Ovary (tissue), 9 donors: ENCODE results near the gene BEAN1. TPM values are rescaled to one million over a fixed set of nuclear protein-coding genes. Genes with fewer than 3 reads are reported as not detected.

Source experiments
- DNase-seq, 5 donors: peaks; one replicate each; pipeline ENCODE4 v3.0.0-alpha.2; 2019 to 2020
- H3K27ac ChIP-seq, 2 donors: fragments of 200-600 bp; one replicate each; pipeline versions ENCODE4 v1.5.1 to v1.8.0; 2019 to 2022
- H3K27me3 ChIP-seq: fragments of 200-600 bp; one replicate; pipeline ENCODE4 v1.8.0; 2022
- H3K36me3 ChIP-seq: fragments of 200-600 bp; sonication (generic); one replicate; pipeline ENCODE4 v1.5.1; 2019
- H3K4me1 ChIP-seq: one replicate; pipeline ENCODE4 v1.8.1; 2013; ENCODE audit warnings: mild to moderate bottlenecking, moderate library complexity; ENCODE audit not compliant: insufficient read depth
- H3K4me3 ChIP-seq: fragments of 200-600 bp; sonication (generic); one replicate; pipeline ENCODE4 v1.5.1; 2017
- H3K9me3 ChIP-seq, 2 donors: fragments of 200-600 bp in 1 of 2; sonication (generic) in 1 of 2; one replicate each; pipeline versions ENCODE4 v1.5.1 to v1.8.1; 2013 to 2019; ENCODE audit warnings: mild to moderate bottlenecking in 1 of 2, moderate library complexity in 1 of 2
- EP300 ChIP-seq: sonication (generic); formaldehyde crosslinking; IDR thresholded peaks from one replicate; pipeline ENCODE4 v1.6.1; 2017; ENCODE audit warnings: antibody characterized with exemption
- POLR2A ChIP-seq: fragments of 450-650 bp; IDR thresholded peaks from one replicate; pipeline ENCODE4 v1.6.1; 2017; ENCODE audit warnings: antibody characterized with exemption, mild to moderate bottlenecking, moderate library complexity
- WGBS, 3 donors: extraction: QIAGEN DNeasy Blood & Tissue Kit in 1 of 3; methylation state at CpG; one replicate each; pipeline versions ENCODE4 v1.1.5 to v1.1.7; 2013 to 2017; 5-methylcytosine and 5-hydroxymethylcytosine counted together
- intact Hi-C, 4 donors: fragments of 100-400 bp; cut with DNase I; formaldehyde crosslinking; loops; one replicate each; pipeline versions ENCODE4 v1.11.0 to v1.15.1; 2022 to 2023
- polyA plus RNA-seq, 2 donors: library from polyadenylated mRNA; stranded (reverse); fragments of 200-250 nt in 1 of 2; fragments of 350-450 nt in 1 of 2; fragmentation: Illumina TruSeq in 1 of 2; extraction: RNeasy Lipid Tissue Mini Kit (QIAGEN cat#74804) in 1 of 2; gene quantifications; one replicate each; pipeline ENCODE4 v1.2.3, GENCODE V29; 2013 to 2014
- total RNA-seq, 7 donors: library from RNA; depleted of rRNA in 2 of 7; stranded (reverse); fragments of >200 nt in 2 of 7; fragmentation: NEBNext Ultra II Directional in 3 of 7; extraction: Animal tissue kit (Norgen Biotek cat#: 25700) in 3 of 7; gene quantifications; one replicate each; pipeline versions ENCODE4 v1.1.0 to v1.2.4, GENCODE V29; 2016 to 2023
- TF ChIP-seq, protein P1 (sequence below), 3 donors: fragments of 450-650 bp in 2 of 3; fragments of 200-600 bp in 1 of 3; IDR thresholded peaks; one replicate each; pipeline versions ENCODE4 v1.5.1 to v1.8.0; 2016 to 2022; ENCODE audit warnings: antibody characterized with exemption in 3 of 3, mild to moderate bottlenecking in 1 of 3
- donor health status: DM: no; HTN: no; CAD: no; lungs with moderate emphysema.
- donor health status: DM: no; HTN: no; CAD: no.
- donor health status: Bipolar disorder and iron deficiency.
- donor health status: DM: yes; HTN: yes; CAD: no.
- donor health status: DM: no; HTN: no; CAD: no.
- donor health status: DM: yes; HTN: yes; CAD: no.

The BEAN1 gene
- total and polyA plus RNA-seq, 9 donors: 0.15 to 2.2 (median 0.61) TPM; not detected in 1

DNA sequence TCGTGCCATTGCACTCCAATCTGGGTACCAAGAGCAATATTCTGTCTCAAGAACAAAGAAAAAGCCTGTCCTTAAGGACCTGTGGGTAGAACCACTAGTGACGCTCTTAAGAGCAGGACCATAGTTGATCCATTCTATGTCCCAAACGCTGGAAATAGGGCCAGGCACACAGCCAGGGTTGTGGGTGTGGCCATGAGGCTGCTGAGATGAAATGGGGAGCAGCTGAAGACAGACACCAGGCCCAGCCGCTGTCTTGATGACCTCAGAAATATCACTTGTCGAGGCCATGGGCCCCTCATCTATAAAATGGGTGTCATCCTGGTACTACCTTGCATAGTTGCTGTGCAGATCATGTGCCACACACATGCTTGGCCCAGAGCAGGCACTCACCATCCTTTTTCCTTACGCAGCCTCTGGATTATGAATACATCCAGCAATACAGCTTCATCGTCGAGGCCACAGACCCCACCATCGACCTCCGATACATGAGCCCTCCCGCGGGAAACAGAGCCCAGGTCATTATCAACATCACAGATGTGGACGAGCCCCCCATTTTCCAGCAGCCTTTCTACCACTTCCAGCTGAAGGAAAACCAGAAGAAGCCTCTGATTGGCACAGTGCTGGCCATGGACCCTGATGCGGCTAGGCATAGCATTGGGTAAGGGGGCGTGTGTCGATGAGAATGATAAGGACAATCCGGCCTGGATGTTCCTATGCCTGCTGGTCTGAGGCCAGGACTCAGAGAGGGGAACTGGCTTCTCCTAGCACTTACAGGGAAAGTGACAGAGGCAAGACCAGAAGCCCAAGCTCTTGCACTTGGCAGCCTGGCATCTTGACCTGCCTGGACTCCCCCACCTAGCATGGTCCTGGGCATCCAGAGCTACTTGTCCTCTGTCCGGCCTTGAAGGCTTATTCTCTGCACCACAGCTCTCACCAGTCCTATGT, 35.1 kb upstream of the BEAN1 start:
- DNase-seq: no peak
- intact Hi-C loops: no loop called here
- TF ChIP-seq, protein P1, sequence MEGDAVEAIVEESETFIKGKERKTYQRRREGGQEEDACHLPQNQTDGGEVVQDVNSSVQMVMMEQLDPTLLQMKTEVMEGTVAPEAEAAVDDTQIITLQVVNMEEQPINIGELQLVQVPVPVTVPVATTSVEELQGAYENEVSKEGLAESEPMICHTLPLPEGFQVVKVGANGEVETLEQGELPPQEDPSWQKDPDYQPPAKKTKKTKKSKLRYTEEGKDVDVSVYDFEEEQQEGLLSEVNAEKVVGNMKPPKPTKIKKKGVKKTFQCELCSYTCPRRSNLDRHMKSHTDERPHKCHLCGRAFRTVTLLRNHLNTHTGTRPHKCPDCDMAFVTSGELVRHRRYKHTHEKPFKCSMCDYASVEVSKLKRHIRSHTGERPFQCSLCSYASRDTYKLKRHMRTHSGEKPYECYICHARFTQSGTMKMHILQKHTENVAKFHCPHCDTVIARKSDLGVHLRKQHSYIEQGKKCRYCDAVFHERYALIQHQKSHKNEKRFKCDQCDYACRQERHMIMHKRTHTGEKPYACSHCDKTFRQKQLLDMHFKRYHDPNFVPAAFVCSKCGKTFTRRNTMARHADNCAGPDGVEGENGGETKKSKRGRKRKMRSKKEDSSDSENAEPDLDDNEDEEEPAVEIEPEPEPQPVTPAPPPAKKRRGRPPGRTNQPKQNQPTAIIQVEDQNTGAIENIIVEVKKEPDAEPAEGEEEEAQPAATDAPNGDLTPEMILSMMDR (IDR thresholded peaks at IDR 0.05): no peak
- TF ChIP-seq POLR2A (no peak), EP300 (no peak)
- Histone ChIP-seq H3K4me1 (no peaks in the 10 kb centered on the region), H3K27ac (no peak overlapping the region), H3K27me3 (no peaks in the 10 kb centered on the region), H3K36me3 (no peaks in the 10 kb centered on the region), H3K9me3 (no peaks in the 10 kb centered on the region), H3K4me3 (no peak overlapping the region)
- WGBS, 3 donors: 84 to 87% (median 86%) methylated on average over 18 of the region's 18 CpGs

DNA sequence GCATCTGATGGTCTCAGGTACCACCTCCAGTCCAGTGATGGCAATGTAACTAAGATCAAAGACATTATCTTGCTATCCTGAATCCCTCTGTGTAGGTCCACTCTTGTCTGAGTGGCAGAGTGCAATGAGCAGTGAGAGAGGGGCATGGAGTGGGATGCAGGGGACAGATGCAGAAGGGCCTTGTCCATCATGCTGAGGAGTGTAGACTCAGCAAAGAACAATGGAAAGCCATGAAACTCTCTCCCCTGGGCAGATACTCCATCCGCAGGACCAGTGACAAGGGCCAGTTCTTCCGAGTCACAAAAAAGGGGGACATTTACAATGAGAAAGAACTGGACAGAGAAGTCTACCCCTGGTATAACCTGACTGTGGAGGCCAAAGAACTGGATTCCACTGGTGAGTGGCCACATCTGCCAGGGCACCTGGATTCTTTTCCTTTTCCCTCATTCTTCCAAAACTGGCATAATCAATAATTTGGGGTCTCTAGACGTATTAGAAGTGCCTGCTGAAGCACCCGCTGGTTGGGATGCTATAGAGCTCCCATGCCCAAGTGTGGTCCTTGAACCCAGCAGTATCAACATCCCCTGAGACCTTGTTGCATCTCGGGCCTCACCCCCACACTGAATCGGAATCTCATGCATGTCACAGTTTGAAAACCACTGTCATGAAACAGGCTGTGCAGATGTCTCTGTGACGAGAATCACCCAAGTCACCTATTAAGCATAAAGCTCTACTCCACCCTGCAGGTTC, 31.1 kb upstream of the BEAN1 start:
- H3K4me1 ChIP-seq: no peaks in the 10 kb centered on the region
- 89 to 92% (median 89%) methylated on average over 7 of the region's 7 CpGs for WGBS, 3 donors
- H3K27me3 ChIP-seq: no peaks in the 10 kb centered on the region
- H3K27ac ChIP-seq: no peak overlapping the region
- H3K9me3 ChIP-seq: no peaks in the 10 kb centered on the region
- no peak overlapping the region for H3K4me3 ChIP-seq
- H3K36me3 ChIP-seq: no peaks in the 10 kb centered on the region
- intact Hi-C loops: no loop called here
- no peak for DNase-seq
- TF ChIP-seq EP300 (no peak), POLR2A (no peak)
- TF ChIP-seq, protein P1 (IDR thresholded peaks at IDR 0.05): no peak

DNA sequence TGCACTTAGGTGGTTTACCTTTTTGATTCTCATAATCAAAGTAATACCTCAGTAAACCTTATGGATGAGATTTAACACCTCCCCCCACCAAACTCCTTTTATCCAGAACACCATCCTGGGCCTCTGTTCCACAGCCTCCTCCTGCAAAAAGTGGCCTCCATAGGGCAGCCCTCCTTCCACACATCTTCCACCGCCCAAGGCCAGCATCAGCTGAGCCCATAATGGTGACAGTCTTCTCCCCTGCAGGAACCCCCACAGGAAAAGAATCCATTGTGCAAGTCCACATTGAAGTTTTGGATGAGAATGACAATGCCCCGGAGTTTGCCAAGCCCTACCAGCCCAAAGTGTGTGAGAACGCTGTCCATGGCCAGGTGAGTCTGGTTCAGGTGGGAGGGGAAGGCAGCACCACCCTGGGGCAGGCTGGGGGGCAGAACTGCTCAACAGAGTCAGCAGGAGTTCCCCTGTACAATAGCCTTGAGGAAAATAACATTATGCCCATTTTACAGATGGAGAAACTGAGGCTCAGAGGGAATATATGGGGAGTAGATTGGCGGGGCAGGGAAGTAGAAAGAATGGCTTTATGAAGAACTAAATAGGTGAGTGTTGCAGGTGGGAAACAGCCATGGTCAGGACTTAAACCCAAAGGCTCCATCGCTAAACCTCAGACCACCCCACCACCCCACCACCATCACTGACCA, 29.2 kb upstream of the BEAN1 start:
- no peak for DNase-seq
- Histone ChIP-seq H3K36me3 (no peaks in the 10 kb centered on the region), H3K4me1 (peaks cover 2% of the 10 kb centered on the region), H3K4me3 (no peak overlapping the region), H3K27me3 (no peaks in the 10 kb centered on the region), H3K27ac (no peak overlapping the region), H3K9me3 (no peaks in the 10 kb centered on the region)
- TF ChIP-seq, protein P1 (IDR thresholded peaks at IDR 0.05): no peak
- TF ChIP-seq POLR2A (no peak), EP300 (no peak)
- intact Hi-C loops: no loop called here
- 77 to 98% (median 83%) methylated on average over 5 of the region's 5 CpGs for WGBS, 3 donors

DNA sequence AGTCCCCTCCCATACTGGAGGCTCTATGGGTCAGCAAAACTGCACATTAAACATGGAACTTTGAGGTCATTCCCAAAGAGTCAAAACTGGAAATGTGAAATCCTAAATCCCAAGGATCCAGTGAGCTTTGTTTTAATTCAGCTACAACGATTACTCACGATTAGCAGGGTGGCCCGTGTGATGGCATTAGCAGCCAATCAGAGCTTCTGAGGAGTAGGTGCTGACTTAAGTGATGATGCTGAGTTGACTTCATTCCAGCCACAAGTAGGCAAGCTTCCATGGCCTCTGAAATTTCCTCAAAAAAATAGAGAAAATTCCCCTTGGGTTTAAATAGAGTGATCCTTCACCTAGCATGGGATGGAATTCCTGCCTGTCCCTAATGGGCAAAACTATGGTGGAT, 28.1 kb upstream of the BEAN1 start:
- Histone ChIP-seq H3K36me3 (no peaks in the 10 kb centered on the region), H3K4me1 (peaks cover 2% of the 10 kb centered on the region), H3K9me3 (no peaks in the 10 kb centered on the region), H3K27me3 (no peaks in the 10 kb centered on the region), H3K27ac (no peak overlapping the region), H3K4me3 (no peak overlapping the region)
- intact Hi-C loops: no loop called here
- TF ChIP-seq EP300 (no peak), POLR2A (no peak)
- TF ChIP-seq, protein P1 (IDR thresholded peaks at IDR 0.05): no peak
- DNase-seq: no peak
- WGBS, 3 donors: 74 to 82% (median 77%) methylated on average over 3 of the region's 3 CpGs
